SK-N-MC (cell line): ENCODE results near the gene VEGFB.

Experiments
- EZH2 ChIP-seq: fragments of 200-600 bp; sonication (generic); IDR thresholded peaks from one replicate; pipeline ENCODE4 v1.6.1; 2017; ENCODE audit warnings: antibody characterized with exemption
- FOXP2 ChIP-seq: optimal IDR thresholded peaks from 2 replicates; pipeline ENCODE3; 2011; ENCODE audit warnings: mild to moderate bottlenecking, moderate library complexity; ENCODE audit not compliant: insufficient read depth; ENCODE audit errors: extremely low read length, control extremely low read depth

DNA sequence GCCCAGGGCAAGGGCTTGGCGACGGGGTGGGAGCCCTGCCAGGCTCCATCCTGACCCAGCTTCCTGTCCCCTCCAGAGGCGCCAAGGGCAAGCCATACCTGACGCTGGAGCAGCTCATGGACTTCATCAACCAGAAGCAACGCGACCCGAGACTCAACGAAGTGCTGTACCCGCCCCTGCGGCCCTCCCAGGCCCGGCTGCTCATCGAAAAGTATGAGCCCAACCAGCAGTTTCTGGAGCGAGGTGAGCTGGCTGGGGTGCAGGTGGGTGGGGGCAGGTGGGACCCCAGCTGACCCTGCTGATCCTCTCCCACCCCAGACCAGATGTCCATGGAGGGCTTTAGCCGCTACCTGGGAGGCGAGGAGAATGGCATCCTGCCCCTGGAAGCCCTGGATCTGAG lies 21.9 kb downstream of the VEGFB start:
- TF ChIP-seq EZH2 (no peak), FOXP2 (no peak)
